Superior temporal gyrus (tissue), 1 donor: Measurements from ENCODE around the gene ANOS1.
"Not testable (repeated sequence)": the region's sequence is repeated elsewhere in the genome, so short reads cannot be mapped to it uniquely, and the experiment has no call there.

Experiments
- DNase-seq: peaks from one replicate; pipeline ENCODE4 v3.0.0-alpha.2; 2016; ENCODE audit errors: extremely low spot score

ANOS1 gene

GRCh38 chrX:8731559-8732395, at the start of gene ANOS1:
TSS of gene ANOS1 (minus strand) at chrX:8732137. CDS start at chrX:8732036, 101 bp downstream.
- DNase-seq: no peak

- DNase-seq: no peak
Observed at GRCh38 chrX:8773117-8773516, 41.2 kb upstream of the ANOS1 start.

- DNase-seq: no peak
Observed at GRCh38 chrX:8760021-8760420, 28.1 kb upstream of the ANOS1 start.

GRCh38 chrX:8758706-8759105, 26.8 kb upstream of the ANOS1 start:
- not testable (repeated sequence) for DNase-seq

- DNase-seq: not testable (repeated sequence)
Observed at GRCh38 chrX:8757609-8758389, 25.9 kb upstream of the ANOS1 start.

- no peak for DNase-seq
Observed at GRCh38 chrX:8755813-8756212, 23.9 kb upstream of the ANOS1 start.

GRCh38 chrX:8755116-8755515, 23.2 kb upstream of the ANOS1 start:
- no peak for DNase-seq

- DNase-seq: no peak
Observed at GRCh38 chrX:8749697-8750096, 17.8 kb upstream of the ANOS1 start.

GRCh38 chrX:8748855-8749254, 16.9 kb upstream of the ANOS1 start:
- peak; percentile 50 for DNase-seq

GRCh38 chrX:8743126-8743732, 11.3 kb upstream of the ANOS1 start:
- no peak for DNase-seq

- no peak for DNase-seq
Observed at GRCh38 chrX:8741981-8742380, 10.0 kb upstream of the ANOS1 start.

- DNase-seq: peak; percentile 78
Observed at GRCh38 chrX:8738588-8739189, 6.8 kb upstream of the ANOS1 start.

GRCh38 chrX:8737883-8738282, 5.9 kb upstream of the ANOS1 start:
- DNase-seq: no peak

- no peak for DNase-seq
Observed at GRCh38 chrX:8730812-8731558, 952 bp downstream of the ANOS1 start.

GRCh38 chrX:8729811-8730210, 2.1 kb downstream of the ANOS1 start:
- no peak for DNase-seq

GRCh38 chrX:8728932-8729535, 2.9 kb downstream of the ANOS1 start:
- no peak for DNase-seq

GRCh38 chrX:8726031-8726652, 5.8 kb downstream of the ANOS1 start:
- no peak for DNase-seq

GRCh38 chrX:8724300-8724699, 7.6 kb downstream of the ANOS1 start:
- DNase-seq: no peak

- no peak for DNase-seq
Observed at GRCh38 chrX:8721536-8721935, 10.4 kb downstream of the ANOS1 start.

GRCh38 chrX:8720136-8720535, 11.8 kb downstream of the ANOS1 start:
- DNase-seq: no peak
